IgD-negative memory B cell (primary cell): Measurements from ENCODE around the gene ZNF883. TPM values are rescaled to one million over a fixed set of nuclear protein-coding genes. Genes with fewer than 3 reads are reported as not detected.
"Not testable (repeated sequence)": the region's sequence is repeated elsewhere in the genome, so short reads cannot be mapped to it uniquely, and the experiment has no call there.

Experiments used
- H3K27ac Mint-ChIP-seq, 3 donors: one replicate each; pipeline ENCODE4 v1.8.0; 2020 to 2022; ENCODE audit warnings: mild to moderate bottlenecking in 3 of 3, mixed read lengths in 3 of 3, moderate library complexity in 1 of 3
- H3K27me3 Mint-ChIP-seq: one replicate; pipeline ENCODE4 v1.8.0; 2021; ENCODE audit warnings: mixed read lengths
- H3K36me3 Mint-ChIP-seq: one replicate; pipeline ENCODE4 v1.8.0; 2020; ENCODE audit warnings: mild to moderate bottlenecking, mixed read lengths
- H3K4me1 Mint-ChIP-seq, 3 donors: one replicate each; pipeline ENCODE4 v1.8.0; 2020 to 2022; ENCODE audit warnings: mixed read lengths in 3 of 3, mild to moderate bottlenecking in 1 of 3
- H3K4me3 Mint-ChIP-seq, 4 donors: one replicate each; pipeline ENCODE4 v1.8.0; 2020 to 2022; ENCODE audit warnings: mild to moderate bottlenecking in 4 of 4, mixed read lengths in 4 of 4, moderate library complexity in 3 of 4
- H3K9me3 Mint-ChIP-seq, 3 donors: one replicate each; pipeline ENCODE4 v1.8.0; 2020 to 2021; ENCODE audit warnings: mixed read lengths in 3 of 3, mild to moderate bottlenecking in 1 of 3
- polyA plus RNA-seq: library from polyadenylated mRNA; unstranded; fragments of 300-500 nt; fragmentation: Illumina TruSeq; gene quantifications from one replicate; pipeline ENCODE4 v1.2.3, GENCODE V29; 2021

ZNF883 gene
- polyA plus RNA-seq: 1.2 TPM

DNA sequence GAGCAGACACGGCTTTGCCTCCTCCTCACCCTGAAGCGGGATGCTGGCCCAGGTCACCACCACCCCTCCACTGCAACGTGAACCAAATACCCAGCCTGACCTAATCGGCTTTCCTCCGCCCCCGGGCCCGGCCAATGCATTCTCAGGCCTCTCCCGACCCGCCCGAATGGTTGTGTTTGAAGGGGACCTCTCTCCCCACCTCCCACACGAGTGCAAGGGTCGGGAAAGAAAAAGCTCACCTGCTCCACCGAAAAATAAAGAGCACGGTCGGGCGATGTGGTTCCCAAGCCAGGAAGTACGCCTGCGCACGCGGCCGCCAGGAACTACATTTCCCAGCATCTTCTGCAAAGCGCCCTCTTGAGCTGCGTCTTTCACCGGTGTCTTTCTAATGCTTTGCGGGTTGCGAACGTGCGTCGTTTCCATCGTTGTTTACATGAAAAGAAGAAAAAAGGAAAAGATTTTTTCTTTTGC is at the start of gene ZNF883:
Gene ZNF883 (minus strand): TSS at position 282 of the 471 bp plus-strand sequence.
- peaks cover 7% of the 10 kb centered on the region for H3K27me3 Mint-ChIP-seq
- peaks cover 13 to 37% (median 27%) of the 10 kb centered on the region in 3 donors for H3K9me3 Mint-ChIP-seq
- peak within 1 kb of the TSS in 3 of 4 donors; percentile 75 to 93 (median 86) for H3K4me3 Mint-ChIP-seq
- H3K36me3 Mint-ChIP-seq: peaks cover 7% of the 10 kb centered on the region
- peaks cover 0 to 5% (median 0%) of the 10 kb centered on the region in 3 donors for H3K4me1 Mint-ChIP-seq
- H3K27ac Mint-ChIP-seq: peak within 1 kb of the TSS in 1 of 3 donors; percentile 53

DNA sequence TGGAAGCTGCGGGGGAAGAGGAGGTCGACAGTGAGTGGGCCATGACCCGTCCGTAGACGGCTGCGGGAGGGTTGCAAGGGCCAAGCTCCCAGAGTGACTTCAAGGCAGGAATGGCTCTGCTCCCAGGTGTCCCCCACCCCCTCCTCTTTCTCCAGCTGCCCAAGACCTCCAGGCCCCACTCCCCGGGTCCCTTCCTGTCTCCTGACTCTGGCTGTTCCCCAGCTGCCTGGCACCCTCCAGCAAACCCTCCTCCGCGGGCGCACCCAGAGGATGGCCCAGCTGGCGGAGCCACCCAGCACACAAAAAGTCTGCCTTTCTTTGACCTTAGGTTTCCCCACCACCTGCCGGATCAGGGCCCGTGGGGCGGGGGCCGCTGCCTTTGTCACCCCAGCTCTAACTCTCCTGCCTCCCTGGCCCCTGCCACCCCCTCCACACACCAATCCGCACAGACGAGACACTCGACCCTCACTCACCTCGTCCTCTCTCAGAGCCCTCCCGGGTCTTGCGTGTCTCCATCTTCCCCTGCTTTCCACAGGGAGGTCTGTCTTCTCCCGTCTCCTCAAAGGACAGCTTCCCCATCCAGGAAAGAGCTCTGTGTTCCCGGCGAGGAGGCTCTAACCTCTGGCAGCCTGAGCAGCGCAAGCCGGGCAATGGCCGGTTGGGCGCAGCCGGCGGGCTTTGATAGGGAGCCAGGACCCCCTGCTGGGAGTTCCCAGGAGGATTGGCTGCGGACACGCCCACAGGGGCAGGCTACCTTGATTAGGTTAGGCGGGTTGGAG is 49.3 kb upstream of the ZNF883 start:
- not testable (repeated sequence) for H3K36me3 Mint-ChIP-seq, H3K9me3 Mint-ChIP-seq, H3K27ac Mint-ChIP-seq, H3K27me3 Mint-ChIP-seq, H3K4me3 Mint-ChIP-seq, H3K4me1 Mint-ChIP-seq

DNA sequence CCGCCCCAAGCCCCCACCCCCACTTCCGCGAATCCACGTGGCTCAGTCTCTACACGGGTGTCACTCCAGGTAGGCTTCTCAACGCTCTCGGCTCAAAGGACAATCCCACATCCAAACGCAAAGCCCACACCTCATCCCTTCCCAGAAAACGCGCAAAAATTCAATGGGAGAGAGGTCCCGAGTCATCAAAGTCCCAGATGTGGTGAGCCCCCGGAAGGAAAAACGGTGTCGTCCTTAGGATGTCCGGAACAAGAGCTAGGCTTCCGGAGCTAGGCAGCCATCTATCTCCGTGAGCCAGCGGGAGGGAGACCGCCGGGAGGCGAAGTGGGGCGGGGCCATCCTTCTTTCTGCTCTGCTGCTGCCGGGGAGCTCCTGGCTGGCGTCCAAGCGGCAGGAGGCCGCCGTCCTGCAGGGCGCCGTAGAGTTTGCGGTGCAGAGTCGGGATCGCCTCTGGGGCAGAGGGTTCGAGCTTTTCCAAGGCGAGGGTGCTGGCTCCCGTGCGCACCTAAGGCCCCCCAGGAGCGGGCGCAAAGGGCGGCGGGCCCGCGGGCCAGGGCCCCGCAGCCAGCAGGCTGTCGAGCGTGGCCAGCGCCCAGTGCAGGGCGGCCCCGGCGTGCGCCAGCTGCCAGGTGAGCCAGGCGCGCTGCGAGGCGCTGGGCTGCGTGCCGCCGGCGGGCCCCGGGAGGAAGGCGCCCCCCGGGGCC is 47.7 kb upstream of the ZNF883 start:
- H3K36me3 Mint-ChIP-seq, H3K27ac Mint-ChIP-seq, H3K27me3 Mint-ChIP-seq, H3K9me3 Mint-ChIP-seq, H3K4me1 Mint-ChIP-seq: not testable (repeated sequence)
- peak overlapping the region in 1 of 4 donors; percentile 43 for H3K4me3 Mint-ChIP-seq

GRCh38 chr9:113057193-113057592 is 45.2 kb upstream of the ZNF883 start:
- no peaks in the 10 kb centered on the region for H3K36me3 Mint-ChIP-seq
- no peaks in the 10 kb centered on the region for H3K4me1 Mint-ChIP-seq
- H3K27me3 Mint-ChIP-seq: peaks cover 7% of the 10 kb centered on the region
- H3K27ac Mint-ChIP-seq: no peak overlapping the region
- no peak overlapping the region for H3K4me3 Mint-ChIP-seq
- H3K9me3 Mint-ChIP-seq: peaks cover 7 to 8% (median 7%) of the 10 kb centered on the region in 3 donors

DNA sequence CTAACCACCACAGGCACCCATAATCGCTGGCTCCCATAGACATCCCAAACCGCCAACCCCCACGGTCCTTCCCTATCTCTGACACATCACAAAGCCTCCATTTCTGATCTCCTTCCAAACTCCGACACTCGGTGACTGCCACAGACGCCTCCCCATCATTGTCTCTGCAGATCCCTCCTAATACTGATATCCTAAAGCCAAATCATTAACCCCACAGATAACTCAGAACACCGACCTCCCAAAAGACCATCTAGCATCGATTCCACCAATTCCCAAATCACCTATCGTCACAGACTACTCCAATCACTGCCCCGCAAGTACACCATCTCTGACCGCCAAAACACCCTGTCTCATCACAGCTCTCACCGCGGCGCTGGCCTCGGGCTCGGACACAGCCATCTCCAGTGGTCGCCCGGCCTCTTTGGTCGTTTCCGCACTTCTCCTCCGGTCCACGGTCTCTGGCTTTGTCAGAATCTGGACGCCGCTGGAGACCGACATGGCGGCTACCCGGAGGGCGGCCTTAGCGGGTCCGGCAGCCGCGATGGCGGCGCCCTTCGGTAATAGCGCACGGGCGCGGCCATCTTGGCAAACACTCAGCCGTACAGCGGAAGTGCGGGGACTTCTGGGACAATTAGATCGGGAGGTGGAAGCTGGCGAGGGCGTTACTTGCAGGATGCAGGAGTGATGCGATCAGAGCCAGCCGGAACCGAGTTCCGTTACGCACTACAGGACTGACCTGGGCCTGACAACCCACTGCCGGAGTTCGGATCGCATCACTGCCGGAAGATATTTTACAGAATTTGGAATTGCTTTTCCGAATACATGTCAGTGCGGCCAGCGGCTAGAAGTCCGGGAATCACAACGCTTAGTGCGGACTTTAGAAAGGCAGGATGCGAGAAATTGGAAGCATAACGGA is 44.5 kb upstream of the ZNF883 start, which contains the start of gene ZFP37:
Gene ZFP37 (minus strand): TSS at position 534 of the 916 bp plus-strand sequence. CDS start 36 bp downstream, at position 498.
- Mint-ChIP-seq H3K27me3 (peaks cover 7% of the 10 kb centered on the region), H3K27ac (no peak within 1 kb of the TSS), H3K9me3 (peaks cover 7 to 8% (median 7%) of the 10 kb centered on the region in 3 donors), H3K4me1 (no peaks in the 10 kb centered on the region), H3K36me3 (no peaks in the 10 kb centered on the region), H3K4me3 (no peak within 1 kb of the TSS)

- Mint-ChIP-seq H3K4me1 (no peaks in the 10 kb centered on the region), H3K27me3 (no peaks in the 10 kb centered on the region), H3K27ac (no peak overlapping the region), H3K36me3 (peaks cover 45% of the 10 kb centered on the region), H3K4me3 (no peak overlapping the region), H3K9me3 (peaks cover 20 to 58% (median 44%) of the 10 kb centered on the region in 3 donors)
Measured at GRCh38 chr9:113042884-113043657, 31.1 kb upstream of the ZNF883 start.

DNA sequence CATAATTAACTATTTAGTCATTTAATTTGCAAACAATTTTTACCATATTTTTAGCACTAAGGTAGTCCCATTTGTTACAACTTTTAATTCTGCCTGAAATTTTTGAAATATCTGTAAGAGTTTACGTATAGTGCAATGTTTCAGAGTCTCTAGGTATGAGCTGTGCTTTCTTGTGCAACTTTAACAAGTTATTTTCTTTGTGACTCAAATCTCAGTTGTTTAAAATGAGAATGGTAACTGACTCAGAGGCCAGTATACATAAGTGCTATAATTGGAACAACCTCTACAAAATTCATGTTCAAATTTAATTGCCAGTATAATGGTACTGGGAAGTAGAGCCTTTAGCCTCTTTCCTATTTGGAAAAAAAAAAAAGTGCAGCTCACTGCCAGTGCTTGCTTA is 14.2 kb upstream of the ZNF883 start:
- Mint-ChIP-seq H3K27ac (no peak overlapping the region), H3K4me1 (no peaks in the 10 kb centered on the region), H3K4me3 (no peak overlapping the region), H3K9me3 (peaks cover 10 to 44% (median 37%) of the 10 kb centered on the region in 3 donors), H3K27me3 (peaks cover 2% of the 10 kb centered on the region), H3K36me3 (peaks cover 6% of the 10 kb centered on the region)

- H3K9me3 Mint-ChIP-seq: peaks cover 23 to 48% (median 41%) of the 10 kb centered on the region in 3 donors
- peaks cover 2% of the 10 kb centered on the region for H3K27me3 Mint-ChIP-seq
- peaks cover 0 to 4% (median 0%) of the 10 kb centered on the region in 3 donors for H3K4me1 Mint-ChIP-seq
- no peak overlapping the region for H3K4me3 Mint-ChIP-seq
- peaks cover 6% of the 10 kb centered on the region for H3K36me3 Mint-ChIP-seq
- no peak overlapping the region for H3K27ac Mint-ChIP-seq
Measured at GRCh38 chr9:113018247-113018646, 6.3 kb upstream of the ZNF883 start.

GRCh38 chr9:113012492-113012891 is 500 bp upstream of the ZNF883 start:
- Mint-ChIP-seq H3K27me3 (peaks cover 7% of the 10 kb centered on the region), H3K9me3 (peaks cover 14 to 36% (median 27%) of the 10 kb centered on the region in 3 donors), H3K4me1 (peaks cover 0 to 5% (median 0%) of the 10 kb centered on the region in 3 donors), H3K4me3 (peak overlapping the region in 3 of 4 donors; percentile 75 to 93 (median 86)), H3K36me3 (peaks cover 4% of the 10 kb centered on the region), H3K27ac (no peak overlapping the region)

- Mint-ChIP-seq H3K27me3 (no peaks in the 10 kb centered on the region), H3K9me3 (peaks cover 8 to 45% (median 38%) of the 10 kb centered on the region in 3 donors), H3K27ac (no peak overlapping the region), H3K4me3 (no peak overlapping the region), H3K36me3 (peaks cover 25% of the 10 kb centered on the region), H3K4me1 (no peaks in the 10 kb centered on the region)
Measured at GRCh38 chr9:113005777-113006176, 6.2 kb downstream of the ZNF883 start.

DNA sequence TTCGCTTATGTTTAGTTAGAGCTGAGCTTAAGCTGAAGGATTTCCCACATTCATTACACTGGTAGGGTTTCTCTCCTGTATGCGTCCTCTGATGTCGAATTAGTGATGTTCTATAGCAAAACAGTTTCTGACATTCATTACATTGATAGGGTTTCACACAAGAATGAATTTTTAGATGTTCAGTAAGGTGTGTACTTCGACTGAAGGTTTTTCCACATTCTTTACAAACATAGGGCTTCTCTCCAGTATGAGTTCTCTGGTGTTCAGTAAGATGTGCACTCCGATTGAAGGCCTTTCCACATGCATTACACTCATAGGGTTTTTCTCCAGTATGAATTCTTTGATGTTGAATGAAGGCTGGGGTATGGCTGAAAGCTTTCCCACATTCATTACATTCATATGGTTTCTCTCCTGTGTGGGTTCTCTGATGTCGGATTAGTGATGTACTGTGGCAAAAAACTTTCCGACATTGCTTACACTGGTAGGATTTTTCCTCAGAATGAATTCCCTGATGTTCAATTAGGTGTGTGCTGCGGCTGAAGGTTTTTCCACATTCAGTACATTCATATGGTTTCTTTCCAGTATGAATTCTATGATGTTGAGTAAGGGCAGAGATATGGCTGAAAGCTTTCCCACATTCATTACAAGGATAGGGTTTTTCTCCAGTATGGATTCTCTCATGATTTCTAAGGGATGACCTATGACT is 14.6 kb downstream of the ZNF883 start:
- Mint-ChIP-seq H3K4me3 (no peak overlapping the region), H3K36me3 (peaks cover 29% of the 10 kb centered on the region), H3K27ac (no peak overlapping the region), H3K9me3 (peaks cover 15 to 56% (median 34%) of the 10 kb centered on the region in 3 donors), H3K4me1 (no peaks in the 10 kb centered on the region), H3K27me3 (peaks cover under 1% of the 10 kb centered on the region)

DNA sequence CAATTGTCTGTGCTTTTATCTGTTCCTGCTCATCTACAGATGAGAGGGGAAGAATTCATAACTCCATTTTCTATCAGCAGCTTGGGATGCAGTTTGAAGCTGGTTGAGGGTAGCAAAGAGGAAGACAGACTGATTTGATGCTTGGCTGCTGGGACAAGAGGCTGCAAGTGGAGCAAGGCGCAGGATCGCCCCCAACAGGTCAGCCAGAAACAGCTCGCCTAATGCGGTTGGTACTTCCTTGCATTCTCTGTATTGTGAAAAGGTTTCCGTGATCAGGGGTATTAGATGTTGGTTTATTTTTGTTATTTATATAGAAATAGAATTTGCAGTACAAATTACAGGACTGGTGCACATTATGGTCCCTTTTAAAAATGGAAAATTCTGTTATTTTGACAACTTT is 40.6 kb downstream of the ZNF883 start:
- H3K4me3 Mint-ChIP-seq: no peak overlapping the region
- H3K9me3 Mint-ChIP-seq: peaks cover 0 to 8% (median 7%) of the 10 kb centered on the region in 3 donors
- peaks cover 7% of the 10 kb centered on the region for H3K27me3 Mint-ChIP-seq
- no peaks in the 10 kb centered on the region for H3K36me3 Mint-ChIP-seq
- no peak overlapping the region for H3K27ac Mint-ChIP-seq
- H3K4me1 Mint-ChIP-seq: peaks cover 0 to 2% (median 0%) of the 10 kb centered on the region in 3 donors

GRCh38 chr9:112970939-112971338 is 41.1 kb downstream of the ZNF883 start:
- H3K27ac Mint-ChIP-seq: no peak overlapping the region
- peaks cover 0 to 2% (median 0%) of the 10 kb centered on the region in 3 donors for H3K4me1 Mint-ChIP-seq
- peaks cover 0 to 7% (median 7%) of the 10 kb centered on the region in 3 donors for H3K9me3 Mint-ChIP-seq
- peaks cover 7% of the 10 kb centered on the region for H3K27me3 Mint-ChIP-seq
- H3K36me3 Mint-ChIP-seq: no peaks in the 10 kb centered on the region
- no peak overlapping the region for H3K4me3 Mint-ChIP-seq
